COLO829 (cell line): Measurements from ENCODE around the gene TIGD4.

Source experiments
- DNase-seq: peaks from one replicate; pipeline ENCODE4 v3.0.0; 2012; ENCODE audit warnings: low spot score

TIGD4 gene

GRCh38 chr4:152779513-152780266 lies at the start of gene TIGD4, which contains the start of gene ARFIP1:
TIGD4 (minus strand) TSS chr4:152779730; CDS start chr4:152771004, 8,726 bp downstream.
ARFIP1 (plus strand) TSS chr4:152779954; CDS start chr4:152829634, 49,680 bp downstream.
- DNase-seq: peak; percentile 99

DNA sequence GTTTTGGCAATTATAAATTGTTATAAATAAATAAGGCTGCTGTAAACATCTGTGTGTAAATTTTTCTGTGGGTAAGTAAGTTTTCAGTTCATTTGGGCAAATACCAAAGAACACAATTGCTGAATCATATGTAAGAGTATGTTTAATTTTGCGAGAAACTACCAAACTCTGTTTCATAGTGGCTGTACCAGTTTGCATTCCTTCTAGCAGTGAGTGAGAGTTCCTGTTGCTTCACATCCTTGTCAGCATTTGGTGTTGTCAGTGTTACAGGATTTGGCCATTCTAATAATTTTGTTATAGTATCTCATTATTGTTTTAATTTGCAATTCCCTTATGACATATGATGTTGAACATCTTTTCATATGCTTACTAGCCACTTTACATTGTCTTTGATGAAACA lies 48.6 kb upstream of the TIGD4 start:
- DNase-seq: no peak

DNA sequence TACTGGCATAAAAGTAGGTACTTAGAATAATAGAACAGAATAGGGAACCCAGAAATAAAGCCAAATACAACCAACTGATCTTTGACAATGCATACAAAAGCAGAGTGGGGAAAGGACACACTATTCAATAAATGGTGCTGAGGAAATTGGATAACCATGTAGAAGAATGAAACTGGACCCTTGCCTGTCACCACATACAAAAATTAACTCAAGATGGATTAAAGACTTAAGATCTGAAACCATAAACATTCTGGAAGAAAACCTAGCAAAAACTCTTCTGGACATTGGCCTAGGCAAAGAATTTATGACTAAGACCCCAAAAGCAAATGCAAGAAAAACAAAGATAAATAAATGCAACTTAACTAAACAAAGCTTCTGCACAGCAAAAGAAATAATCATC lies 45.8 kb upstream of the TIGD4 start:
- DNase-seq: no peak

DNA sequence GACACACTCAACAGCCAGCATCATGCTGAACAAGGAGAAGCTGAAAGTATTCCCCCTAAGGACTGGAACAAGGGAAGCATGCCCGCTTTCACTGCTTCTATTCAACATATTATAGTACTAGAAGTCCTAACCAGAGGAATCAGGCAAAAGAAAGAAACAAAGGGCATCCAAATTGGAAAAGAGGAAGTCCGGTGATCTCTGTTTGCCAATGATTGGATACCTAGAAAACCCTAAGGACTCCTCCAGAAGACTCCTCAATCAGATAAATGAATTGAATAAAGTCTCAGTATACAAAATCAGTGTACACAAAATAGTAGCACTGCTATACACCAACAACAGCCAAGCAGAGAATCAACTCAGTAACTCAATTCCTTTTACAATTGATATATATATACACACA lies 45.0 kb upstream of the TIGD4 start:
- no peak for DNase-seq

DNA sequence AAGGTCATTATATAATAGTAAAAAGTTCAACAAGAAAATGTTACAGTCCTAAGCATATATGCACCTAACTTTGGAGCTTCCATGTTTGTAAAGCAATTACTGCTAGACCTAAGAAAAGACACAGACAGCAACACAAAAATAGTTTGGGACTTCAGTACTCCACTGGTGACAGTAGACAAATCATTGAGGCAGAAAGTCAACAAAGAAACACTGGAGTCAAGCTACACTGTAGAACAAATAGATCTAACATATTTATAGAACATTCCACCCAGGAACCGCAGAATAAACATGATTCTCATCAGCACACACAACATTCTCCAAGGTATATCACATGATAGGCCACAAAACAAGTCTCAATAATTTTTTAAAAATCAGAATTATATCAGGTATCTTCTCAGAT lies 42.8 kb upstream of the TIGD4 start:
- DNase-seq: no peak

- no peak for DNase-seq
These were observed 40.5 kb upstream of the TIGD4 start for GRCh38 chr4:152820073-152820472.

- DNase-seq: no peak
These were observed 39.6 kb upstream of the TIGD4 start for GRCh38 chr4:152819026-152819645.

- DNase-seq: no peak
These were observed 37.8 kb upstream of the TIGD4 start for GRCh38 chr4:152817331-152817730.

- no peak for DNase-seq
These were observed 35.5 kb upstream of the TIGD4 start for GRCh38 chr4:152815078-152815477.

- DNase-seq: no peak
These were observed 31.3 kb upstream of the TIGD4 start for GRCh38 chr4:152810715-152811287.

DNA sequence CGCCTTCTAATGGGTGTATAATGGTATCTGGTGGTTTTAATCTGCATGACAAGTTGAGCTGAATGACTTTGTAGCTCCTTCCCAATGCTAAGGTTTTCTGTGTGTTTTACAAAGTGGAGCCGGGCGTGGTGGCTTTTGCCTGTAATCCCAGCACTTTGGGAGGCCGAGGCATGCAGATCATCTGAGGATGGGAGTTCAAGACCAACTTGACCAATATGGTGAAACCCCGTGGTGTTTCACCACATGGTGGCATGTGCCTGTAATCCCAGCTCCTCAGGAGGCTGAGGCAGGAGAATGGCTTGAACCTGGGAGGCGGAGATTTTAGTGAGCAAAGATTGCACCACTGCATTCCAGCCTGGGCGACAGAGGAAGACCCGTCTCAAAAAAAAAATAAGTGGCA lies 29.1 kb upstream of the TIGD4 start:
- no peak for DNase-seq

- DNase-seq: no peak
These were observed 27.8 kb upstream of the TIGD4 start for GRCh38 chr4:152807294-152807829.

DNA sequence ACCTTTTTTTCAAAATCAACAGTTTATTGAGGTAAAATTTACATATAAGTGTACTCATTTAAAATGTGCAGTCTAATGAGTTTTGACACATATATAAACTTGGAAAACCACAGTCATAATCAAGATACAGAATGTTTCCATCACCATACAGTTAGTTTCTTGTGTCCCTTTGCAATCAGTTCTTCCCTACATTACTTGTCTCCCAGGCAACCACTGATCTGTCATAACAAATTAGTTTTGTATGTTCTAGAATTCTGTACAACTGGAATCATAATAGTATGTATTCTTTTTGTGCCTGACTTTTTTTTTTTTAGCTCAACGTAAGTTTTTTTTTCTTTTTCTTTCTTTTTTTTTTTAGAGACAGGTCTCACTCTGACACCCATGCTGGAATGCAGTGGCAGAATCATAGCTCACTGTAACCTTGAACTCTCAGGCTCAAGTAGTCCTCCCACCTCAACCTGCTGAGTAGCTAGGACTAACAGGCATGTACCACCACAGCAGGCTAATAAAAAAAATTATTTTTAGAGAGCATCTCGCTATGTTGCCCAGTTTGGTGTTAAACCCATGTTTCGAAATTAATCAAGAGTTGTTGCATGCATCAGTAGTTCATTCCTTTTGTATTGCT lies 27.1 kb upstream of the TIGD4 start:
- no peak for DNase-seq

- no peak for DNase-seq
These were observed 26.3 kb upstream of the TIGD4 start for GRCh38 chr4:152805818-152806217.

DNA sequence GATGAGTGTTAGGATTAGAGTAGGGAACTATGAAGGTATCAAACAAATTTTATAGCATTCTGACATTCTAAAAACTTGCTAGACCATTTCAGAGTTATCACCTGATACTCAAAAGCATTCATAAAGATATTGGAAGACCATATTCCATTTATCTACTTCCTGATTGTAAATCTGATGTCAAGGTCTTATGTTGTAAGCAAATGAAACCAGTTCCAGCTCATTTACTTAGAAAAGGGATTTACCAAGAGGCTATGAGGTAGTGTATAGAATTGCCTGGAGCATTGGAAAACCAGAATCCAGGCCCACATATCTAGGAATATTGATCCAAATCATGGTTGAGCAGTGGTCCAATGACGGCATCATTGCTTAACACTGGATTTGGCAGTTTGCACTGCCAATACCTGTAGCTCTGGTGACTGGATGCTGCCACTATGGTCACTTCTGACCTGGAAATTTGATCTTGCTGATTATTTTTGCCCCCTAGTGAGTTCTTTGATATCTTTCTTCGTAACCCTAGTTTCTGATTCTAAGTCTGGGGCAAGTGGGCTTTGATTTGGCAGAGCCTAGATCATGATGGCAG lies 25.6 kb upstream of the TIGD4 start:
- no peak for DNase-seq

DNA sequence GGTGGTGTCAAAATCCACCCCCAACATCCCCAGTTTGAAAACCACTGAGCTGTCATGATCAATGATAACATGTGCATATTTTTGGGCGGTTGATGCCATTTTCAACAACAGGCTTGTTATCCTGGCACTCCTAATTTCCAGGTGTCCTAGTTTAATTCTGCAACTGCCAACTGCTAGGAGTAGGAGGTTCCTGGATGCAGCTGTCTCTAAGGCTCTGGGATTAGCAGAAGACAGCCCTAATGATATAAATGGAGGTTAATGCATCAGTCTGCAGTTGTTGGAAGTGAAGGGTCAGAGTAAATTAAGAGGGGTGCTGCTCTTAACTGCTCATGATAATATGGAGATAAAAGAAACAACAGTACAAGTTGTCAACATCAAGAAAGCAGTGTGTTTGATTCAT lies 24.0 kb upstream of the TIGD4 start:
- DNase-seq: no peak

GRCh38 chr4:152795891-152796290 lies 16.4 kb upstream of the TIGD4 start:
- DNase-seq: no peak

- no peak for DNase-seq
These were observed 7.1 kb upstream of the TIGD4 start for GRCh38 chr4:152786627-152787026.

DNA sequence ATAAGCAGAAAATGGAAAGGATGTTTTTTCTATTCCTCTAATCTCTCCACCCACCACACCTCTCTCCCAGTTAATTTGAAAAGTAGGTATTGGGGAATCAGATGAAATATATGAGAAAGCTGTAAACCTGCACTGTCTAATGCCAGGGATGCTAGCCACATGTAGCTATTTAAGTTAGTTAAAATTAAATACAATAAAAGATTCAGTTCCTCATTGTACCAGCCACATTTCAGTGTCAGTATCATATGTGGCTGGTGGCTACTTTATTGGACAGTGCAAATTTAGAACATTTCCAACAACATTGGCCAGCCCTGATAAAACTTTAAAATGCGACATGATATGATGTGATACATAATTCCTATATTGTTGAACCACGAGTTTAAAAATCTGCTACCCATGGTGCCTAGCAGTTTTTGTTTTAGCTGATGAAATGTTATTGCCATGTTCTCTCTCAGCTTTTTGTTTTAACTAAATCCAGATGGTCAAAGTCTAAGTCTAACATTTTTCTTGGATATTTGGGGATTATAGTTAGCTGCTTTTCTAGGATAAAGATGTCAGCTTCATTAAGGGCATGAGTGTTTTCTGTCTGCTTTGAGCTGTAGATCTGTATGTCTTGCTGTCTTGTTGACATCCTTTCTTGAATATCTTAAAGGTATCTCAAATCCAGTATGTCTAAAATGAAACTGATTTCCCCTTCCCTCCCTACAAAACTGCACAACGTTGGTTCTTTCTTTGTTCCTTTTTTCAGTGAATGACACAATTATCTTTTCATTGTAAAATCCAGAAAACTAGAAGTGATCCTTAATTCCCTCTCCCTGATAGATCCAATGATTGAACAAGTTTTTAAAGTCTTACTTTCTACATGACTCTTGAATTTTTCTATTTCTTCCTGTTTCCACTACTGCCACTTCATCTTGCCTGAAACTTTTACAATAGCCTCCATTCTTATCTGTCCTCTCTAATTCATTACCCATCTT lies 6.4 kb upstream of the TIGD4 start:
- no peak for DNase-seq

GRCh38 chr4:152784490-152785350 lies 5.2 kb upstream of the TIGD4 start:
- DNase-seq: peak; percentile 51
